NCI-H2107 treated with DMSO at 0.1 percent for 48 hours (cell line): ENCODE measurements around the gene ZNF200.
"Not testable (repeated sequence)": the region's sequence is repeated elsewhere in the genome, so short reads cannot be mapped to it uniquely, and the experiment has no call there.

Source experiments
- DNase-seq: peaks from one replicate; lab custom pipeline; 2025; ENCODE audit not compliant: unreplicated experiment; lab: John Stamatoyannopoulos, UW

ZNF200 gene

GRCh38 chr16:3202903-3203539 is 31.9 kb downstream of the ZNF200 start:
- DNase-seq, result no peak

- no peak for DNase-seq
Observed at GRCh38 chr16:3198334-3199072, 36.5 kb downstream of the ZNF200 start.

- DNase-seq, result not testable (repeated sequence)
Observed at GRCh38 chr16:3197694-3198333, 37.1 kb downstream of the ZNF200 start.

GRCh38 chr16:3195975-3196374 is 39.0 kb downstream of the ZNF200 start:
- no peak for DNase-seq

- no peak for DNase-seq
Observed at GRCh38 chr16:3194792-3195191, 40.2 kb downstream of the ZNF200 start.

- DNase-seq, result no peak
Observed at GRCh38 chr16:3193221-3194212, 41.4 kb downstream of the ZNF200 start.

- DNase-seq, result no peak
Observed at GRCh38 chr16:3192476-3193019, 42.4 kb downstream of the ZNF200 start.

- no peak for DNase-seq
Observed at GRCh38 chr16:3190949-3191353, 44.0 kb downstream of the ZNF200 start.

GRCh38 chr16:3189869-3190268 is 45.1 kb downstream of the ZNF200 start:
- no peak for DNase-seq

- DNase-seq, result no peak
Observed at GRCh38 chr16:3188925-3189825, 45.8 kb downstream of the ZNF200 start.

- DNase-seq, result no peak
Observed at GRCh38 chr16:3188675-3188924, 46.4 kb downstream of the ZNF200 start.

- no peak for DNase-seq
Observed at GRCh38 chr16:3187798-3188674, 46.9 kb downstream of the ZNF200 start, which contains the start of gene OR1F1. OR1F1 (plus strand) TSS chr16:3188204.

- DNase-seq, result no peak
Observed at GRCh38 chr16:3186946-3187690, 47.8 kb downstream of the ZNF200 start.

GRCh38 chr16:3183445-3184139 is 51.4 kb downstream of the ZNF200 start:
- DNase-seq, result no peak

GRCh38 chr16:3182608-3183444 is 52.1 kb downstream of the ZNF200 start:
- DNase-seq, result no peak

GRCh38 chr16:3182293-3182607 is 52.7 kb downstream of the ZNF200 start:
- DNase-seq, result not testable (repeated sequence)

GRCh38 chr16:3180445-3180878 is 54.5 kb downstream of the ZNF200 start:
- DNase-seq, result no peak
